NCI-H2171 (cell line): Measurements from ENCODE around the gene LMX1B.
"Not testable (repeated sequence)": the region's sequence is repeated elsewhere in the genome, so short reads cannot be mapped to it uniquely, and the experiment has no call there.

Experiments
- DNase-seq: peaks from one replicate; lab custom pipeline; 2025; lab: John Stamatoyannopoulos, UW

Gene LMX1B

GRCh38 chr9:126719618-126720031 is 105.9 kb downstream of the LMX1B start:
- peak; percentile 35 for DNase-seq

- no peak for DNase-seq
Observed at GRCh38 chr9:126720036-126720435, 106.3 kb downstream of the LMX1B start.

DNA sequence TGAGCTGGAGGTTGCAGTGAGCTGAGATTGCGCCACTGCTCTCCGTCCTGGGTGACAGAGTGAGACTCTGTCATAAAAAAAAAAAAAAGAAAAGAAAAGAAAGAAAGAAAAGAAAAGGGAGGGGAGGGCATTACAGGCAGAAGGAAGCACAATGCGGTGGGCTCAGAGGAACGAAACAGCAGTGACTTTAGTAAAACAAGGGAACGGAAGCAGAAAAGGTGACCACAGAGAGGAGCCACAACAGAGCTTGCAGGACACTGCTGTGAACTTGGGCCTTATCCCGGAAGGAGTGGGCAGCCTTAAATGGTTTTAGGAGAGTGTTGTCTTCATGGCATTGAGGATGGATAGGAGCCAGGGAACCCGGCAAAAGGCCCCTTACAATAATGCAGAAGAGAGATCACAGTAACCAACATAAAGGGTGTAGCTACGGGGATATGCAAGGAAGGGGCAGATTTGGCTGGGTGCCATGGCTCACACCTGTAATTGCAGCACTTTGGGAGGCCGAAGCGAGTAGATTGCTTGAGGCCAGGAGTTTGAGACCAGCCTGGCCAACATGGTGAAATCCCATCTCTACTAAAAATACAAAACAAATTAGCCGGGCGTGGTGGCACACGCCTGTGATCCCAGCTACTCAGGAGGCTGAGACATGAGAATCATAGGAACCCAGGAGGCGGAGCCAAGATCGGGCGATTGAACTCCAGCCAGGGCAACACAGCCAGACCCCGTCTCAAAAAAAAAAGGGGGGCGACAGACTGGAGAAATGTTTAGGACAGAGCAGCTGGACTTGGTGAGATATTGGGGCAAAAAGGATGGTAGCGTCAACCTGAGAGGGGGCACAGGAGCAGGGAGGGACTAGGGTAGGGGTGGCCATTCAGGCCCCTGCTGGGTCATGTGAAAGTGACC is 107.2 kb downstream of the LMX1B start:
- no peak for DNase-seq

GRCh38 chr9:126721564-126721981 is 107.8 kb downstream of the LMX1B start:
- no peak for DNase-seq

GRCh38 chr9:126722252-126722921 is 108.7 kb downstream of the LMX1B start:
- DNase-seq: peak; percentile 84

- peak; percentile 55 for DNase-seq
Observed at GRCh38 chr9:126722922-126723806, 109.4 kb downstream of the LMX1B start.

GRCh38 chr9:126723807-126724172 is 110.1 kb downstream of the LMX1B start:
- DNase-seq: no peak

DNA sequence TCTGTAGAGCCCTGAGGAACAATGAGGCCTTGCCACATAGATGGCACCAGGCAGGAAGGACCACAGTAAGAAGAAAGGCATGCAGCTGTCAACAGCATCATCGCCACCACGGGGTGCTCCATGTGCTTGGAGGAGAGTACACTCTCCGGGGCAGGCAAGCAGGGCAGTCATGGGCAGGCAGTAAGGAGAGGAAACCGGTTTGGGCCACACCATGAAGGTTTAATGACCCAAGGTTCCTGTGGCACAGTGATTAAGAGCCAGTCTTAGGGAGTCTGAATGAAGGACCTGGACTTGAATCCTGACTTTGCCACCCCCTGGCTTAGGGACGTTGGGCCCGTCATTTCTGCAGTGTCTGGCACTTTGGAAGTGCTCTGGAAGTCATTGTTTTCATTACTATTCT is 110.5 kb downstream of the LMX1B start:
- no peak for DNase-seq

DNA sequence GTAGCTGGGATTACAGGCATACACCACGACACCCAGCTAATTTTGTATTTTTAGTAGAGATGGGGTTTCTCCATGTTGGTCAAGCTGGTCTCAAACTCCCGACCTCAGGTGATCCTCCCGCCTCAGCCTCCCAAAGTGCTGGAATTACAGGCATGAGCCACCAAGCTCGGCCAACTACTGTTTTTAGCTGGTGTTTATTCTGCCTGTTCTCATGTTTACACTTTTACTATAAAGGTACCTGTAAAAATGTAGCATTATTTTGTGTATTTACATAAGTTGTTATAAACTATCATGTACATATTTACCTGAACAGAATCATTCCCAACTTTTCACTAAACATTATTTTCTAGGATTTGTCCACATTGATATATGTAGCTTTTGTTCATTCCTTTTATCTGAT is 111.8 kb downstream of the LMX1B start:
- not testable (repeated sequence) for DNase-seq

DNA sequence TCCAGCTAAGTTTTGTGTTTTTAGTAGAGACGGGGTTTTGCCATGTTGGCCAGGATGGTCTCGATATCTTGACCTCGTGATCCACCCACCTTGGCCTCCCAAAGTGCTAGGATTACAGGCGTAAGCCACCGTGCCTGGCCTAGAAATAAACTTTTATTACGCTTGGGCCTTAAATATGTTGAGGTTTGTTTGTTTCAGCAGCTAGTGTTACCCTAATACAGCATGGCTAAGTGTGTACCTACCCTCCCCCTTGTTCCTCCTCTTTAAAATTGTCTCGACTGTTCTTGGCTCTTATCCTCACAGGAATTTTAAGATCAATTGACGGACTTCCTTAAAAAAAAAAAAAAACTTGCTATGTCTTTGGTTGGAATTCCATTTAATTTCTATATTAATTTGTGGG is 114.5 kb downstream of the LMX1B start:
- not testable (repeated sequence) for DNase-seq

GRCh38 chr9:126730592-126730991 is 116.9 kb downstream of the LMX1B start:
- DNase-seq: not testable (repeated sequence)

- no peak for DNase-seq
Observed at GRCh38 chr9:126733005-126733404, 119.3 kb downstream of the LMX1B start.

DNA sequence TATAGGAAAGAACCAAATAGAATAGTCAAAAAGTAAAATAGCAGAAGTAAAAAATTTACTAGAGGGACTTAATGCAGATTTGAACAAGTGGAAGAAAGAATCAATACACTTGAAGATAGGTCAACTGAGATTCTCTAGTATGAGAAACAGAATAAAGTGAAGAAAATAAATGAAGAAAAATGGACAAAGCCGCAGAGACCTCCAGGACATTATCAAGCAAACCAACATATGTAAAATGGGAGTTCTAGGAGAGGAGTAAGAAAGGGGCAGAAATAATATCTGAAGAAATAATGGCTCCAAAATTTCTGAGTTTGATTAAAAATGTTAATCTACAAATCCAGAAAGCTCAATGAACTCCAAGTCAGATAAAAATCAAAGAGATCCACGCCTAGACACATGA is 121.1 kb downstream of the LMX1B start:
- DNase-seq: no peak

- DNase-seq: no peak
Observed at GRCh38 chr9:126735482-126735881, 121.8 kb downstream of the LMX1B start.

GRCh38 chr9:126738553-126738952 is 124.8 kb downstream of the LMX1B start:
- DNase-seq: no peak

GRCh38 chr9:126743041-126743440 is 129.3 kb downstream of the LMX1B start:
- no peak for DNase-seq

DNA sequence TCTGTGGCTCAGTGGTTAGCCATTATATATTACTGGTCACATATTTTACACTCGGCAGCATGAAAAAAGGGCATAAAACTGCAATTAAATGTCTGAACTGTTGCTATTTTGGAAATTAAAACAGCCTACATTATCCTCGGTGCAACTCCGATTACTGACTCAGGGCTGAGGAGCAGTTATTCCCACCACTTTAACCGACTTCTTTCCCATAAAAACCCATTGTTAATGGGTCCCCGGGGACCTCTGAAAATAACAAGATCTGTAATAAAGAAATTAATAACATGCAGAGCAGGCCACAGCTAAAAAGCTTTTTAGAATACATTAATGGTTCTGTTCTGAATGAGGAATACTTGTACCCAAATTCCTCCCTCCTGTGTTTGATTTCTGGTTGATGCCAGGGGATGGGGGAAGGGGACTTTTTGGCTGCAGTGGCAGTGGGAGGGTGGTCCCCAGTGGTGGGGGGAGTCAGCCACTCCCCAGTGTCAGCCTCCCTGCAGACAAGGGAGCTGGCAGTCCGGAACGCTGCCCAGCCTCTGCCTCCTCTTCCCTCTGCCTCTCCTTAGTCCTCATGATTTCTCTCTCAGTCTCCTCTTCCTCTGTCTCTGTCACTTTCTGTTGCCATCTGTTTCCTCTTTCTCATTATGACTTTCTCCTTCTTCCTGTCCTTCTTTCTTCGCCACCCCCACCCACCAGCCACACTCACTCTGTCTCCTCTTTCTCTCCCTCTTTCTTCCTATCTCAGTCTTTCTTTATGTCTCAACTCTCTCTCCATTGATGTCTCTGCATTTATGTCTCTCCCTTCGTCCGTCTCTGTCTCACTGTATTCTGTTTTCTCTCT is 132.1 kb downstream of the LMX1B start:
- no peak for DNase-seq
